HG03378 (cell line): Measurements from ENCODE around the gene SLC7A9.

Experiments
- ATAC-seq: cut with Tn5 transposase; IDR thresholded peaks from one replicate; pipeline ENCODE4 v1.9.1; 2021; ENCODE audit warnings: mild to moderate bottlenecking, moderate library complexity; ENCODE audit not compliant: unreplicated experiment

Gene SLC7A9

DNA sequence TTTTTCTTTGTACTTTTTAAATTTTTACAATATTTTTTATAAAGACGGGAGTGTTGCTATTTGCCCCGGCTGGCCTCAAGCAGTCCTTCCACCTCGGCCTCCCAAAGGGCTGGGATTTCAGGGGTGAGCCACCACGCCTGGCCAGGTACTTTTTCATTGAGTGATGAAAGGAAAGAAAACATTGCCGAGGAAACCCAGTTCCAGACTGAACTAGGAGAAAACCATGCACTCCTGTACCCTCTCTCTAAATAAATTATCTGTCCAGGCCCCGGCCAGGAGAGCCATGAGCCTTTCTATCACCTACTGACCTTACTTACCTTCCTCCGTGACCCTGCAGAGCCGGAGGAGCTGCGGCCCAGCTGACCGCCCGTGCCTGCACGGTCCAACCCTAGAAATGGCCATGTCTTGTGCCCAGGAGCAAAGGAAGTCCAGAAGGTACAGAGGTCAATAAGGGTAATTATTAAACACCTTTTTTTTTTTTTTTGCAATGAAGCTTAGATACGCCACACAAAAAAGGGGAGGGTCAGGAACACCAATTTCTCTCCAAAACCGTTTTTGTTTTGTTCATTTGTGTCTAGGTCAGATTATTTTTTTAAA, at the start of gene SLC7A9:
SLC7A9 (minus strand) TSS at position 399 of the 597 bp plus-strand sequence. CDS start 1,233 bp downstream, outside the sequence.
- no peak for ATAC-seq

DNA sequence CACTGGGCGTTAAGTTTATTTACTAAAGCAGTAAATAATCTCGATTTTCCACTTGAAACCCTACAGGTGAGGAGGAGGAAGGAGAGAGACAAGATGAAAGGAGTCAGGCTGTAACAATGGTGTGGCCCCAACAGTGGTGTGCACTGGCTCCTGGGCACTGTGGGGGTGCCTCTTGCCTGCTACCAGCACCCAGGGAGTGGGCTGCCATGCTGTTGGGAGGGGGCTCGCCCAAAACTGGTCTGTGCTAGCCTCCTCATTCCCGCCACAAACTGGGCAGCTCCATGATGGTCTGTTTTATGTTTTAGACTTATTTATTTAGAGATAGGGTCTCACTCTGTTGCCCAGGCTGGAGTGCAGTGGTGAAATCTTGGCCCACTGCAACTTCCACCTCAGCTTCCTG, 49.8 kb upstream of the SLC7A9 start:
- no peak for ATAC-seq

DNA sequence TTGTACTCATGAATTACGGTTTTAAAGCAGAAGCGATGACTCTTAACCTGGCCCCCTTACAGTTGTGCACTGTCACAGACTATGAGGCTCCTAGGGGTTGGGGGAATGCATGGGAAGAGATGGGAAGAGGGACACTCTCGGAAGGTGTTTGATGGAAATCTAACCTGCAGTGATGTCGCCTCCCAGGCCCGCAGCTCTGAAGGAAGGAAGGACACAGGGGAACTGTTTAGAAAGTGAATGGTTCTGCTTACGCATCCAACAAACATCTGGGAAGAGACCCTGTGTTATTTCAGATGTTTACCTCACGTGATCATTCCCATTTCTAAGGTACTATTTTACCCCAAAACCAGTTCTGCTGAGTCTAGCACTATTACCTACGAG, 48.0 kb upstream of the SLC7A9 start:
- no peak for ATAC-seq

DNA sequence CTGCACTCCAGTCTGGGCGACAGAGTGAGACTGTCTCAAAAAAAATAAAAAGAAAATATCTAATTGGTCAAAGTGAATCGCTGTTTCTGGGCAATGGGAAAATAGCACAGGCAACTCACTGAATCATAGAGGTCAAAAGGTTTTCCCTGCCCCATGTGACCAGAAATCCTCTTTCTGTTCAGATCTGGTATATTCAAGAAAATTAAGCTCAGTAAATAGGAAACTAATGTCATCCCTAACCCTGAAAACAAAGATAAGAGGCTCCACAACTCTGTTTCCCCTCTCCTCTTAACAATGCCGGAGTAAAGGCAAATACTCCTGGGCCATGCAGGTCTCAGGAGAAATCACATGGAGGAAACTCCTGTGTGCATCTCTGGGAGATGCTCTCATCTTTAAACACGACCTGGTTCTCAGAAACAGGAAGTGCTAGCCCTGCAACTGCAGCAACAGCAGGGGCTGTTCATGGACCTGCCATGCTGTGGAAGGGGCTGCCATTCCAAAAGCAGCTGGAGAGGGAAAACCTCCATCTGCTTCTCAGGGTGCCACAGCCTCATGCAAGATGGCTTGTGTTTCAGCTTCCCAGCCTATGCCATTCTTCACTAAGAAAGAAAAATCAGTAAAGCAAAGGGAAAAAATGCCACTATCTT, 47.5 kb upstream of the SLC7A9 start:
- no peak for ATAC-seq

DNA sequence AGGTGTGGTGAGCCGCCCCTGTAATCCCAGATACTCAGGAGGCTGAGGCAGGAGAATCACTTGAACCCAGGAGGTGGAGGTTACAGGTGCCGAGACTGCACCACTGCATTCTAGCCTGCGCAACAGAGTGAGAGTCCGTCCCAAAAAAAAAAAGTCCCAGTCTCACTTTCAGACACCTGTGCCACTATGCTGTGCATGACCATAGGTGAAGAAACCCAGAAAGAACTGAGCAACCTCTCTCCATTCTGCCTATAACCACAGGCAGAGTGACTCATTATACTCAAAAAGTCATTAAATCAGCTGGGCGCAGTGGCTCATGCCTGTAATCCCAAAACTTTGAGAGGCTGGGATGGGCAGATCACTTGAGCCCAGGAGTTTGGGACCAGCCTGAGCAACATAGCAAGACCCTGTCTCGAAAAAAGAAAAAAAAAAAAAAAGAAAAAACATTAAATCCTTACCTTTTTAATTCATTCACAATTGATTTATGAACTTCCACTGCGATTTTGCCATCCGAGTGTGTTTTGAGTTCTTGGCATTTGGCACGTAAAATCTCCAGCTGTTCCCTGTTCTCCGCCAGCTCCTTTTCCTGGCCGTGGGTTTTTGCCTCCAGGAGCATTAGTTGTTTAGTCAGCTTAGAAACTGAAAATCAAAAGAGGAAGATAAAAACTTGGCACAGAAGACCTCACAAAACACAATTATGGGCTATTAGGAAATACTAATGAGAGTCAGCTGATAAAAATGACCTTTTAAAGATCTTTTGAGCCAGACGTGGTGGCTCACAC, 45.5 kb upstream of the SLC7A9 start:
- no peak for ATAC-seq

DNA sequence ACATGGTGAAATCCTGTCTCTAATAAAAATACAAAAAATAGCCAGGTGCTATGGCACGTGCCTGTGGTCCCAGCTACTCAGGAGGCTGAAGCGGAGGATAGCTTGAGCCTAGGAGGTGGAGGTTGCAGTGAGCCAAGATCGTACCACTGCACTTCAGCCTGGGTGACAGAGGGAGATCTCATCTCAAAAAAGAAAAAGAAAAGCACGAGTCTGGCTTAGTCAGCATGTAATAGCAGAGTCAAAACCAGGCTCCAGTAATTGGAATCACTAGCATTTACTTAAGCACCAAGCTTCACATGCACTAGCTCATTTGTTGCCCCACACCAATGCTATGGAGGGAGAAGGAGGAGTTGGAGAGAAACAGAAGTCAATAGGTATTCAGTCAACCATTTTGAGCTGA, 41.9 kb upstream of the SLC7A9 start:
- ATAC-seq: no peak

DNA sequence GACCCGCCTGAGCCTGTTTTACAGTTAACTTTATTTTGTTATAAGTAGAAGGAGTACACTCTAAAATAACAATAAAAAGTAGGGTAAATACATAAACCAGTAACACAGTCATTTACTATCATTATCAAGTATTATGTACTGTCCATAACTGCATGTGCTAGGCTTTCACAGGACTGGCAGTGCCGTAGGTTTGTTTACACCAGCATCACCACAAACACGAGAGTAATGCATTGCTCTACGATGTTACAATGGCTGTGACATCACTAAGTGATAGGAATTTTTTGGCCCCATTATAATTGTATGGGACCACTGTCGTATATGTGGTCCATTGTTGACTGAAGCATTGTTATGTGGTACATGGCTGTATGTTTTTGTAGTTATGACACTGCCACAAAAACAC, 41.3 kb upstream of the SLC7A9 start:
- no peak for ATAC-seq

DNA sequence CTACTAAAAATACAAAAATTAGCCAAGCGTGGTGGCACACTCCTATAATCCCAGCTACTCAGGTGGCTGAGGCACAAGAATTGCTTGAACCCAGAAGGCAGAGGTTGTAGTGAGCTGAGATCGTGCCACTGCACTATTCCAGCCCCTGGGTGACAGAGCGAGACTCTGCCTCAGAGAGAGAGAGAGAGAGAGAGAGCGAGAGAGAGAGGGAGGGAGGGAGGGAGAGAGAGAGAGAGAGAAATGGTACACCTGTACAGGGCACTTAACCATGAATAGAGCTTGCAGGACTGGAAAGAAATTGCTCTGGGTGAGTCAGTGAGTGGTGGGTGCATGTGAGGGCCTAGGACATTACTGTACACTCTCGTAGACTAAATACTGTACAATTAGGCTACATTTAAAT, 40.5 kb upstream of the SLC7A9 start:
- ATAC-seq: no peak

DNA sequence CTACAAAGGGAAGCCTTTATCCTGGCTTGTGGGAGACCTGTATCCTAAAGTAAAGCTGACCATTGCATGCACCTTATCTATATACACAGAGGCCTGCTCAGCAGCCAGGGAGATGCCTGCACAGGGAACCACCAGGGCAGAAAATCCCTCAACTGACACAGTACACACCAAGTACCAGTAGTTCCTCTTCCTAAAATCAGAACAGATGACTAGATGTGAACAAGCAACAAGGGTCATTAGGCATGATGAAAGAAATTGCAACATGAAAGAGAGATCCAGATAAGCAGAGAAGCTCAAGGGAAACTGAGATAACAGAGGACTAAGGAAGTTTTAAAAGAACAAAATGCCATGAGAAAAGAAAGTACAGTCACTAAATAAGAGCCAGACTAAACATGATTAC, 39.7 kb upstream of the SLC7A9 start:
- no peak for ATAC-seq

DNA sequence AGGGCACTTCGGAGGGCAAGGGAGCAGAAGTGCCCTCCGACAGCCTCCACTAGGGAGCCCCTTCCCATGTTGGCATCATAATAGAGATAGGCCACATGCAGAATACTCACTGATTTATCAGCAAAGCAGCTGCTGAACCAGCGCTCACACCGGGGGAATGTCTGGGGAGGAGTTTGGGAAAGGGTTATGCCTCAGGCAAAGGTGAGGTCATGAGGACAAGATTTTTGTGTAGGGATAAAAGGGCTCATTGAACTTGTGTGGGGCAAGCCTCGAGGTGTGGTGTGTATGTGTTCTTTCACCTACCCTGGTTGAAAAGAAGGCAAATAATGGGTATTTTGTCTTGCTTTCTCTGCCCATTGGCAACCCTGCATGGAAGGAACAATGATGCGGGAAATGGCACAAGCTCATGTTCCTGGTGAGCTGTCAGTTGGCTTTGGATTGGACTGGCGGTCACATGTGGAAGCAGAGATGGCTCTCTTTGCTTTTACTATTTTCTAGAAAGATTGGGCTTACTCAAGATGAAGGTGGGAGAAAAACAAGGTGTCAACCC, 39.1 kb upstream of the SLC7A9 start:
- ATAC-seq: no peak

DNA sequence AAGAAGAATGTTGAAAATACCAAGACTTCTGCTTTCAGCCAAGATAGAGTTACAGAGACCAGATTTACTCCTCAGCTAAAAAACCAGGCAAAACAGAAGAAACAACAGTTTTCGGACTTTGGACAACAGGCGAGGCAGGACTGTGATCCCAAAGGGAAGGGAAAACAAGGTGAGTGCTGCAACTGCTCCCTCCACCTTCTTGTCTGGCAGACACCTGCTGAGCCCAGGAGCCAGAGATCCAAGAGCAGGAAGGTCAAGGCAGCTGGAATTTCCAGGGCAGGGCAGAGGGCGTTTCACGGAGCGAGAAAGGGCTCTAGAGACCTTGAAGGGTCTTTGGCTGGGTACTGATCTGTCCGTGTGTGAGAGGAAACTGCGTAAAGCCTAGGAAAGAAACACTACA, 32.9 kb upstream of the SLC7A9 start:
- no peak for ATAC-seq

DNA sequence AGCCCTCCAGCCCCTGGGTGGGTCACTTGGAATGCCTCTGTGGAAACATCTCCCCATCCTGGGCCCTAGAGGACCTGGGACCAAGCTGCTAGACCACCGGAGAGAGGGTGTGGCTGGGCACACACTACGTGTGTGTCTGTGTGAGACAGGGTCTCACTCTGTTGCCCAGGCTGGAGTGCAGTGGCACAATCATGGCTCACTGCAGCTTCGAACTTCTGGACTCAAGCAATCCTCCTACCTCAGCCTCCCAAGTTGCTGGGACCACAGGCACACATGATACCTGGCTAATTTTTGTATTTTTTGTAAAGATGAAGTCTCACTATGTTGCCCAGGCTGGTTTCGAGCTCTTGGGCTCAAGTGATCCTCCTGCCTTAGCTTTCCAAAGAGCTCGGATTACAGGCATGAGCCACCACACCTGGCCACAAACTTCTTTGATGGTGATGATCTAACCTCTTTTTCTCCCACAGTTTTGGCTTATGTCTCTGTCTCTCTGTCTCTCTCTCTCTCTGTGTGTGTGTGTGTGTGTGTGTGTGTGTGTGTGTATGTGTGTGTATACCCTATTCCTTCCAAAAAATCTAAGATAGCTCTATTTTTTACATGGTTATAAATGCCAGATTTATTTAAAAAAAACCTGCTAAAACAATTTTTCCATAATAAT, 32.1 kb upstream of the SLC7A9 start:
- no peak for ATAC-seq

DNA sequence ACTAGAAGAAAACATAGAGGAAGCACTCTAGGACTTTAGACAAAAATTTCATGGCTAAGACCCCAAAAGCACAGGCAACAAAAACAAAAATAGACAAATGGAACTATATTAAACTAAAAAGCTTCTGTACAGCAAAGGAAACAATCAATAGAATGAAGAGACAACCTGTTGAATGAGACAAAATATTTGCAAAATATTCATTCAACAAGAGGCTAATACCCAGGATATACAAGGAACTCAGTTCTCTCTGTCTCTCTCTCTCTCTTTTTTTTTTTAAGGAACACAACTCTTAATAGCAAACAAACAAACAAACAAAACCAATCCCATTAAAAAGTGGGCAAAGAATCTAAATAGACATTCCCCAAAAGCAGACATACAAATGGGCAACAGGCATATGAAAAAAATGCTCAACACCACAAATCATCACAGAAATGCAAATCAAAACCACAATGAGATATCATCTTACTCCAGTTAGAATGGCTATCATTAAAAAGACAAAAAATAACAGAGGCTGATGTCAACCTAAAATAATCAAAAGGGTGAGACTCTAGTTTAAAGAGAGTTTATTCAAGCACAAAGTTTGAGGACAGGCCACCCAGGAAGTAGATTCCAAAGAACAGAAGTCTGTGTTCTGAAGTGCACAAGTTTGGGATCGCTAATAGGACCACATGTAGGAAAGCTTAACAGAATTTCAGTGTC, 27.1 kb upstream of the SLC7A9 start:
- ATAC-seq: no peak

DNA sequence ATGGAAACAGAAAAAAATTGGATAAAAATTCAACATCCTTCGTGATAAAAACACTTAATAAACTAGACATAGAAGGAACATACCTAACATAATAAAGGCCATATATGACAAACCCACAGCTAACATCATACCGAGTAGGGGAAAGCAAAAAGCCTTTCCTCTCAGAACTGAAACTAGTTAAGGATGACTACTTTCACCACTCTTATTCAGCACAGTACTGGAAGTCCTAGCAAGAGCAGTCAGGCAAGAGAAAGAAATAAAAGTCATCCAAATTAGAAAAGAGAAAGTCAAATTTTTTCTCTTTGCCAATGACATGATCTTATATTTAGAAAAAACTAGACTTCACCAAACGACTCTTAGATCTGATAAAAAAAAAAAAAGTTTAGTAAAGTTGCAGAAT, 25.8 kb upstream of the SLC7A9 start:
- peak; percentile 72 for ATAC-seq

DNA sequence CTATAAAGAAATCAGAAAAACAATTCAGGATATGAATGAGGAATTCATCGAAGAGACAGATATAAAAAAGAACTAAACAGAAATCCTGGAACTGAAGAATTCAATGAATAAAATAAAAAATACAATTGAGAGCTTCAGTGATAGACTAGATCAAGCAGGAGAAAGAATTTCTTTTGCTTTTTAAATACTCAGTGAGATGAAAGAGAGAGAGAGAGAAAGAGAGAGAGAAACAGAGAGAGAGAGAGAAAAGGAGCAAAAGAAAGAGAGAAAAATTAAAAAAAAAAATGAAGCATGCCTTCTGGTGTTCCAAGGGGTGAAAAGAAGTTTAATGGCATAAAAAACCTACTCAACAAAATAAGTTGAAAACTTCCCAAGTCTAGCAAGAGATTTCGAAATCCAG, 22.0 kb upstream of the SLC7A9 start:
- no peak for ATAC-seq

DNA sequence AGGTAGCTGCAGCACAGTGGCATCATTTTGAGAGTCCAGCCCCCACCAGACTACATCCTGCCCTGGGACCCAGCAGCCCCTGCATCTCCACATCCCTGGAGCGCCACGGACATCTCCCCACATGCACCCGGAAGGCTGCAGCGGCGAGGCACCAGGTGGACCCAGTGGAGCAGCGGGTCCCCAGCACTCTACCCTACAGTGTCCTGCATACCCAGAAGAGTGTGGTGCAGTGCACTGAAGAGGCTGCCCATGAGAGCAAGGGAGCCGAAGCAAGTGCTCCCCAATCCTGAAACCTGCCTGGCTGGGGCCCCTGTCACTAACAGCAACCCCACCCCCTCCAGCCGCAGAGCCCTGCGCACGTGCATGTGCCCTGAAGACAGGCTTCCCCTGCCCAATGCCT, 21.3 kb upstream of the SLC7A9 start:
- no peak for ATAC-seq

DNA sequence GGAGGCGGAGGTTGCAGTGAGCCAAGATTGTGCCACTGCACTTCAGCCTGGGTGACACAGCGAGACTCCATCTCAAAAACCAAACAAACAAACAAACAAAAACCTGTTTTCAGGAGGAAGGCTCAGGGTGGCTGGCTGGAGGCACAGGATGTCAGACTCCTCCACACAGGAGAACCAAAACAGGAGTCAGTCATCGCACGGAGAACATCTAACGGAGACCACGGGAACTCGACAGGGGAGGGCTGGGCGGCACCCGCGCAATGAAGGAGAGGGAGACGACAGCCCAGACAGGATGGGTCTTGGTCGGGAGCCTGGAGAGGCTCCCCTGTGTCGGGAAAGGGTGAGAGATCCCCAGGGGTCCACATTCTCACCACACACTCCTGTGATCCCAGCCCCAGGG, 20.8 kb upstream of the SLC7A9 start:
- ATAC-seq: no peak

DNA sequence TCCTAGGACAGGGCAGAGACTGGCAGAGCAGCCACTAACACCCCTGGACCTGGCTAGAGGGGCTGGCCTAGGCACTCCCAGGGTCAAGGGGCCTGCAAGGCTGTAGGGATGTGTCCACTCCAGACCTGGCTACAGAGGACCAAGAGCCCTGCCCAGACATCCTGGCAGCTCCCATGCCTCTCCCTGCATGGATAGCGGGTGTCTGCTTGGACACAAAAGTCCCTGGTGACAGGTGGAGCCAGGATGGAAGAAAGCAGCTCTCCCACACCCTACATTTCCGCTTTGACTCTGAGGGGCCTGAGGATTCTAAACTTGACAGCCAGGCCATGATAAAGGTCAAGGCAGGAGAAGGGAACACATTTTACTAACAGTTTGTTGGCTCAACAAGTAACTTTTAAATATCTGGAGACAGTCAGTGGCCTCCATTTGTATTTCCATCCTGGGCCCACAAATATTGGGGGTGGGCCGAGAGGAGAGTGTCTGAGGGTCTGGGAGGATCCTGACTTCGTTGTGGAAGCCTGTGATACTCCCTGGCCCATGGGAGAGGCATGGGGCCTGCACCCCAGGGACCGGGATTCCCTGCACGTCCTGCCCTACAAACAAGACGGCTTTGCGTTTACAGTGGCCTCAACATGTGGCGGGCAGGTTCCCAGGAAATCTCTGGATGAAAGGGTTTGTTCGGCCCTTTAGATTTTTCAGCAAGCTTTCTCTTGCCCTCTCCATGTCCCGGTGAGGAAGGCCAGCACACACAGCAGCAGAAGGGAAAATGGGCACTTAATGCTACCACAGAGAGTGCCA, 19.8 kb upstream of the SLC7A9 start:
- no peak for ATAC-seq

DNA sequence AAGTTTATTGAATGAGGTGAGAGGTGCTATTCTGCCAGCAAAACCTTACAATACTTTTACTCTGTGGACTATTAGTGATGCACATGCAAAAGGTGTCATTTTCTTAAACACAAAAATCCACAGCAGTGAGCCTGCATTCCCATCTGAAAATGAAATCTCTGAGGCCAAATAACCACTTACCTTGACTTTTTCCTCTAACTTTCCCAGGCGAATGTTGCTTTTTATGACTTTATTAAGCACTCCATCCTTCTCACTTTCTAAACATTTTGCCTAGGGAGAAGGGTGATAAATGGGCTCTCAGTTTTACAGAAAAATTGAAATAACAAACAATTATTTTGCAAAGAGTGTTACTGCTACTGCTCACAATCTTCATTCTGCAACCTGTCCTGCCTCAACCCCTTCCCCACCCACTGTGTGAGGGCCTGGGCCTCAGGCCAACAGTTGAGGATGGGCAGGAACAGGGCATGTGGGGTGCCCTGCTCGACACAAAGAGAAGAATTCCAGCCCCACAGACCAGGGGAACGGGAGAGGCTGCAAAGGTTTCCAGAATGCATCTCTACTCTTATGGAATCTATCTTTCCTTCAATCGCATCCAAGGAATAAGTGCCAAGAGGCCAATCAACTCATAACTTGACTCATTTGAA, 18.1 kb upstream of the SLC7A9 start:
- no peak for ATAC-seq

DNA sequence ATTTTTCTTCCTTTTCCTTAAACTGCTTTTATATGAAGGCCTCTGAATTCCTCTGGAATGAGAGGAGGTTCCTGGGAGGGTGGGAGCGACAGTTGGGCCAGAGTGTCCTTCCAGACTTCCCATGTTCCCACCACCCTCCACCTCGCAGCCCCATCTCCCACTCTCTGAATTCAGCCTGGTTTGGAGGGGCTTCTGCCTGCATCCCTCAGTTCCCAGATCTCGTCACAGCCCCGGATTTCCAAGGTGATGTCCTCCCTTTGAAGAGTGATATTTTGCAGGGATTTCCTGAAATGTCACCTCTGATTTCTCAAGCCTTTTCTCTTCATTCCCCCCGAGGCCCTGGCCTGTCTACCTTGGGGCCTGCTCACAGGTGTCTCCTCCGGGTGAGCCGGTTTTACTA, 16.7 kb upstream of the SLC7A9 start:
- no peak for ATAC-seq
